GM21526 (cell line): ENCODE measurements around the gene PRR14.

Experiments used
- ATAC-seq: cut with Tn5 transposase; IDR thresholded peaks from one replicate; pipeline ENCODE4 v1.9.1; 2021; ENCODE audit warnings: moderate library complexity; ENCODE audit not compliant: unreplicated experiment, low FRiP score

Gene PRR14

DNA sequence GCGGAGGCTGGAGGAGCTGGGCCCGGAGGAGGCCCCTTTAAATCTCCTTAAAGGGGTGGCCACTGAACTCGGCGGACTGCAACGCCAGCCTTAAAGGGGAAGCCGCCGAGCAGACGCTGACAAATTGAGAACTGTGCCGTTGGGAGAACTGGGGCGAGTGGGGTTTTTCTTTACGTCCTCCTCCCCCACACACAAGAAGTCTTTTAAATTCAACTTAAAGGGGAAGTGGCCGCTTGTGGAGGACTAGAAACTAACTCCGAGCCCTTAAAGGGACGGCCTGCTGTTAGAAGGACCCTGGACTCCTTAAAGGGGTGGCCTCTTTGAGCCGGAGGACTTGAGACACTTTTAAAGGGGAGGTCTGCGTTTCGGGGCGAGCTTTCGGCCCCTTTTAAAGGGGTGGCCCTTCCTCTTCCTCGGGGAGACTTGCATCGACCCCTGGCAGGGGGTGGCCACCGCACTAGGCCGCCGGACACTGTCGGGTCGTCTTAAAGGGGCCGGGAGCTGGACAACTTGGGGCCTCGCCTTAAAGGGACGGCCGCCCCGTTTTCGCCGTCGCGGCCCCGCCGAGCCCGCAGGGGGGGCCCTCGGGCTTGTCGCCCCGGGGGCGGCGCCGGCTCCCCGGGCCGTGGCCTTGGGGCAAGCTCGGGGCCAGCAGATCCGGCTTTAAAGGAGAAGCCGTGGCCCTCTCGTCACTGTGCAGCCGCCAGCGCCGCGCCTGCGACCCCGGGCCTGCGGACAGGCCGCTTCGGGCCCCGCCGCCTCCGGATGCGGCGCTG lies 8.2 kb downstream of the PRR14 start:
- ATAC-seq, result peak; percentile 42

DNA sequence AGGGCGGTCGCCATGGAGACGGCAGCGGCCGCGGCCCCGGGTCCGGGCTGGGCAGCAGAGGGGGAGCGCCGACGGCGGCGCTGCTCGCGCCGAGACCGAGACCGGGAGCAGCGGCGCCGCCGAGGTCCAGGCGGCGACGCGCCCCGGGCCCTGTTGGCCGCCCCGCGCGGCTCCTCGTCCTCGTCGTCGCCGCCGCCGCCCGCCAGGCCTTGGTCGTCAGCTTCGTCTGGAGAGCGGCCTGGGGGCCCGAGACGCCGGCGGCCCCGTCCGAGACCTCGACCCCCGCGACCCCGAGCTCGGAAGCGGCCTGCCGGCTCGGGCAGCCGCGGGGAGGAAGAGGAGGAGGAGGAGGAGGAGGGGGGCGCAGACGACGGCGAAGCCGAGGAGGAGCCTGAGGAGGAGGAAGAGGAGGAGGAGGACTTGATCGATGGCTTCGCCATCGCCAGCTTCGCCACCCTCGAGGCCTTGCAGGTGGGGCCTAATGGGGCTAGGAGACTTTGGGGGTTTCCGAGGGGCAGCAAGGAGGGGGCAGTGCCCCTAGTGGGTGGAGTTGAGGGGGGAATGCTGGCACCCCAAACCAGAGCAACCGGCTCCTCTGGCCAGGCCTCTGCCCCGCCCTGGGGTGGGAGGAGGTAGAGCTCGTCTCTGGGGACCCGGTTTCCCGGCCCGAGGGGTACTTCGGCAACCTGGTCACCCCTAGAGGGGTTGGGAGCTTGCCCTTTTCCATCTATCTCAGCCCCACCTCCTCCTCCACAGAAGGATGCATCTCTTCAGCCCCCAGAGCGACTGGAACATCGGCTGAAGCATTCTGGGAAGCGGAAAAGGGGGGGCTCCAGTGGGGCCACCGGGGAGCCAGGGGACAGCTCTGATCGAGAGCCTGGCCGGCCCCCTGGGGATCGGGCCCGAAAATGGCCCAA lies 9.0 kb downstream of the PRR14 start:
- ATAC-seq, result no peak

DNA sequence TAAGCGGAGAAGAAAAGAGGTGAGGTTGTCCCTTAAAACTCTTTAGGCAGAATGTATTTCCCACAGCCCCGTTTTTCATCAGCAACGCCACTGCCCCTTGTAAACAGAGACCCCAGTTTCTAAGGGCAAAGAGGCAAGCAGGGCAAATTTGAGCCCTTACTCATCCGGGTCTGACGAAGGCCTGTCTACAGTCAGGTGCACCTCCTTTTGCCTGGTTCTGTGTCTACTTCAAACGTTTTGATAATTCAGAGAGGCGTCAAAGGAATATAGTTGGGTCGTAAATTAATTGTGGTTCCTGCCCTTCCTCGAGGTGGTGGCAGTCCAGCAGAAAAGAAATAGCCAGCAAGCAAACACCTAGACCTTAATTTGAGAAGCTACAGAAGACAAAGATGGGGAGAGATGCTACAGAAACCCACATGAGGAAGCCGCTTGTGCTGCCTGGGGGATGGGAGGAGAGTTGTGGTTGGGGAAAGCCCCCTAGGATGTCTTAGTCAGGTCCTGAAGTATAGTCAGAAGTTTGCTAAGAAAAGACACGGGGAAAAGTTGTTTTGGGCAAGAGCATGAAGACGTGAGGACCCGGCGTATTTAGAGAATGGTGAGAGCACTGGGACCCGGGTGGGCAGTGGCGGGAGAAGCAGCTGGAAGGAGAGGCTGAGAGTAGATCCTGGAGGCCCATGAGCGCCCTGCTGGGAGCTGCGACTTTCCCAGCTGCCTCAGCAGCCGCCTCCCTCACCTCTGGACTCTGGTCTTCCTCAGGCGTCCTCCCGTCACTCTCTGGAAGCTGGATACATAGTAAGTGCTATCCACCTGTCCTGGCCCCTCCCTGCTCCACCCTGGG lies 9.9 kb downstream of the PRR14 start:
- ATAC-seq, result no peak

DNA sequence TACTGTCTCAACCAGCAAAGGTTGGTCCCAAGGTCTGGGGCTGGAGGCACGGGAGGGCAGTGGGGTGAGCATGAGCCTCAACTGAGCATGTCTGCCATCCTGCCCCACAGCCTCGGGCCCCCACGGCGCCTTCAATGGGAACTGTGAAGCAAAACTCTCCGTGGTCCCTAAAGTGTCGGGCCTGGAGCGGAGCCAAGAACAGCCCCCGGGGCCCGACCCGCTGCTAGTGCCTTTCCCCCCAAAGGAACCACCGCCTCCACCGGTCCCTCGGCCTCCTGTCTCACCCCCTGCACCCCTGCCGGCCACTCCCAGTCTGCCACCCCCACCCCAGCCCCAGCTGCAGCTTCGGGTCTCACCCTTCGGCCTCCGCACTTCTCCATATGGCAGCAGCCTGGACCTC lies 11.7 kb downstream of the PRR14 start:
- no peak for ATAC-seq

DNA sequence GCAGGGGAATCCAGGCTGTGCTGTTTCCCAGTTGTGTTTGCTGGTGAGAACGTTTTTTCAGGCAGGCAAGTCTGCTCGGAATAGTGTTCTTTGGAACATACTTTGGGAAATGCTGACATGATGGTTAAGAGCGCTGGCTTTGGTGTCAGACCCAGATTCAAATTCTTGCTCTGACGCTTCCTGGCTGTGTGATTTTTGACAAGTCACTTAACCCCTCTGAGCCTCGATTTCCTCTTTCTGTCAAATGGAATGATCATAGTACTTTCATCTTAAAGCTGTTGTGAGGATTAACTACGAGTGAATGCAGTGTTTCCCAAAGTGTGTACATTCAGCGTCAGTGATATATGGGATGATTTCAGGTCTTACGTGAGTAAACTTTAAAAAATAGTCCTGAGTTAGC lies 12.3 kb downstream of the PRR14 start:
- ATAC-seq, result no peak

DNA sequence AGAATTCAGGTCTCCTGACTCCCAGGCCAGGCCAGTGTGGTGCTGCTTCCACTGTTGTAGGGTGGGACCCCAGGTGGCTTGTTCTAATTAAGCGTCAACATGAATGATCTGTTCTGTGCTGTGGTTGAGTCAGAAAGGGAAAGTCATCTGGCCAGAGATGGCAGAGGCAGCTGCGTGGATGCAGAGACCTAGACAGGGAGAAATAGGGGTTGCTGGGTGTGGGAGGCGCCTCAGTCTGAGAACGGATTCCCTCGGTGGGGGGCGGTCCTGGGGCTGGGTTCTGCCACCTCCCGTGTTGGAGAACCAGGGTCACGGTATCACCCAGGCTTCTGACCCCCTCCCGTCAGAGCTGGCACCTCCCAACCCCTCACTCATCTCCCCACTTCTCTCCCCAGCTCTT lies 13.1 kb downstream of the PRR14 start:
- ATAC-seq, result no peak

DNA sequence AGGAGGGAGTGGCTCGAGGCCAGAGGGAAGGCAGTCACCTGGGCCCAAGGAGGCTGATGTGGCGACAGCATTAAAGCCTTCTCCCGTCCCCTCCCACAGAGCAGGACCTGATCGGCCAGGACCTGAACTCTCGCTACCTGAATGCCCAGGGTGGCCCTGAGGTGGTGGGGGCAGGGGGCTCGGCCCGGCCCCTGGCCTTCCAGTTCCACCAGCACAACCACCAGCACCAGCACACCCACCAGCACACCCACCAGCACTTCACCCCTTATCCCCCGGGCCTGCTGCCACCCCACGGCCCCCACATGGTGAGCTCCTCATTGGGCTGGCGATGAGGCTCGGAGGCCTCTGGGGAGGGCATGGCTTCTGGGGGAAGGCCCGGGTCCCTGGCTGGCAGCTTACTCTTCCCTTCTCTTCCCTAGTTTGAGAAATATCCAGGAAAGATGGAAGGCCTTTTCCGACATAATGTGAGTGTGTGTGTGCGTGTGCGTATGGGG lies 13.9 kb downstream of the PRR14 start:
- no peak for ATAC-seq

DNA sequence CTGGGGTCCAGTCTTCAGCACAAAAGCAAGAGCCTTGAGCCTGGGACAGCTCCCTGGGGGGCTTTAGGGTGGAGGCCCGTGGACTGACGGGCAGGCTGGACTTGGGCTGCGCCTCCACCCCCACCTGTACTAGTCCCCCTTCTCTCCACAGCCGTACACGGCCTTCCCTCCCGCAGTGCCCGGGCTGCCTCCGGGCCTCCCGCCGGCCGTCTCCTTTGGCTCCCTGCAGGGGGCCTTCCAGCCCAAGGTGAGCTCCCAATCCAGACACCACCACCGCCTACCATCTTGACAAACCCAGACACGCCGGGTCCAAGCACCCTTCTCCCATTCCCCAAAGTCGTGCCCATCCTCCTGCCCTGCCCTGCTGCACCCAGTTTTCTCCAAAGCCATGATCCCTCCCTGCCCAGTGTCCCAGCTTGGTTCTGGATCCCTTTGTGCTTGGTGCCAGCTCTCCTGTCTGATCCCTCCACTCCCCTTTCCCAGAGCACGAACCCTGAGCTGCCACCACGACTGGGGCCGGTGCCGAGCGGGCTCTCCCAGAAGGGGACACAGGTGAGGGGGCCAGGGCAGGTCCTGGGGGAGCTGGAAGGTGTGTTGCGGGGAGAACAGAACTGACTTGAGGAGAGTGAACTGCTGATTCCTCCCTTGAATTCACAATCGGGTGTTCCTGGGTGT lies 14.5 kb downstream of the PRR14 start:
- no peak for ATAC-seq

DNA sequence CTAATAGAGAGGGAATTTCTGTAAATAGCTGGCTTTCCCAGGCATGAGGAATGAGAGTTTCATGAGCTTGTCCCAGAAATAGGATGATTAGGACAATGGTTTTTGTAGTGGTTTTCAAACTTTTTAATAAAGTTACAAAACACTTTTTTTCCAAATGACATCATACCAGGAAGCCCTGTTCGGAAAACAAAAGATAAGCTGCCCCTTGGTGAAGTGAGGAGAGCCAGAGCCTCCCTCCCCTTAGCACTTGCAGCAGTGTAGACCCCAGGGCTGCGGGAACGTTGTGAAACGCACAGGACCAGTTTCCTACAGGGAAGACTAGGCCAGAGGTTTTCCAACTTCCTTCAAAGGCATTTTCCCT lies 15.1 kb downstream of the PRR14 start:
- ATAC-seq, result no peak

DNA sequence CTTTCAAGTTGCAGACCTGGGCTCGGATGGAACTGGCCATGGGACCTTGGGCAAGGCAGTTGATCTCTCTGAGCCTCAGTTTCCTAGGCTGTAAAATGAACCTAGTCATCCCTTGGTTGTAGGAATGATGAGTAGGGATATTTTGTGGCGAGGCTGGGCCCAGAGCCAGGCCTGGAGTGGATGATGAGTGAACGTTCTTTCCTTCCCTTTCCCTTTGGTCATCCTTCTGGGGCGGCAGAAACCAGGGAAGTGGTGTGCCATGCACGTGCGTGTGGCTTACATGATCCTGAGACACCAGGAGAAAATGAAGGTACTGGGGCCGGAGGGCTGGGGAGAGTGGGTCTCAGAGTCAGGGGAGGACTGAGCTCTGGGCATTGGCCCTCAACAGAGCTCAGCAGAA lies 15.9 kb downstream of the PRR14 start:
- no peak for ATAC-seq

DNA sequence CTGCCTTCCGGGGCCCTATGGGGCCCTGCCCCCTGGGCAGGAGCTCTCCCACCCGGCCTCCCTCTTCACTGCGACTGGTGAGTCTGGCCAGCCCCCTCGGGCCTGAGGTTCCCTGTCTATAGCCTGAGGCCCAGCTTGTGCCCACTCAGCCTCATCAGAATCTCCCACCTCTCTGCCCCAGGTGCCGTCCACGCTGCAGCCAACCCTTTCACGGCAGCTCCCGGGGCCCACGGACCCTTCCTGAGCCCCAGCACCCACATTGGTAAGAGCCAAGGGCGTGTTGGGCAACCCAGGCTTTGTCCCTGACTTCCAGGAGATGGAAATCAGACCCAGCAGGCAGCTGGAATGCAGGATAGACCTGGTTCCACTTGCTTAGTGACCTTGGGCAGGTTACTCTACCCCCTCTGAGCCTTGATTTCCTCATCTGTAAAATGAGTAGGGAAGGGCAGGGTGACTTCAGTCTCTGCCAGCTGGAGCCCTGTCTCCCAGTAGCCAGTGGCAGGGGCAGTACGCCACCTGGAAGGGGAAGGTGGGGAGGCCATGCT lies 16.7 kb downstream of the PRR14 start:
- ATAC-seq, result no peak

DNA sequence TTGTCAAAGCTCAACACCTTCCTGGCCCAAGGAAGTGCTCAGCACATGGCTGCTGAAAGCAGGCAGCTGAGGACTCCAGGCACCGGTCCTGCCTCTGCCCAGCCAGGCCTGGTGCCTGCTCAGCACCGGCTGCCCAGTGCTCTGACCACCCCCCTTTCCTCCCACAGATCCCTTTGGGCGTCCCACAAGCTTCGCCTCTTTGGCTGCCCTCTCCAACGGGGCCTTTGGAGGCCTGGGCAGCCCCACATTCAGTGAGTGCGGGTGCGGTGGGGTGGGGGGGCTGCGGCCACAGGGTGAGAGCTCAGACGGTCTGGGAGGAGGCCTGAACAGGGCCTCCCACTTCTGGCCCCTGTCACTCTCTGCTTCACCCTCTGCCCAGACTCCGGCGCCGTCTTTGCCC lies 17.6 kb downstream of the PRR14 start:
- no peak for ATAC-seq

DNA sequence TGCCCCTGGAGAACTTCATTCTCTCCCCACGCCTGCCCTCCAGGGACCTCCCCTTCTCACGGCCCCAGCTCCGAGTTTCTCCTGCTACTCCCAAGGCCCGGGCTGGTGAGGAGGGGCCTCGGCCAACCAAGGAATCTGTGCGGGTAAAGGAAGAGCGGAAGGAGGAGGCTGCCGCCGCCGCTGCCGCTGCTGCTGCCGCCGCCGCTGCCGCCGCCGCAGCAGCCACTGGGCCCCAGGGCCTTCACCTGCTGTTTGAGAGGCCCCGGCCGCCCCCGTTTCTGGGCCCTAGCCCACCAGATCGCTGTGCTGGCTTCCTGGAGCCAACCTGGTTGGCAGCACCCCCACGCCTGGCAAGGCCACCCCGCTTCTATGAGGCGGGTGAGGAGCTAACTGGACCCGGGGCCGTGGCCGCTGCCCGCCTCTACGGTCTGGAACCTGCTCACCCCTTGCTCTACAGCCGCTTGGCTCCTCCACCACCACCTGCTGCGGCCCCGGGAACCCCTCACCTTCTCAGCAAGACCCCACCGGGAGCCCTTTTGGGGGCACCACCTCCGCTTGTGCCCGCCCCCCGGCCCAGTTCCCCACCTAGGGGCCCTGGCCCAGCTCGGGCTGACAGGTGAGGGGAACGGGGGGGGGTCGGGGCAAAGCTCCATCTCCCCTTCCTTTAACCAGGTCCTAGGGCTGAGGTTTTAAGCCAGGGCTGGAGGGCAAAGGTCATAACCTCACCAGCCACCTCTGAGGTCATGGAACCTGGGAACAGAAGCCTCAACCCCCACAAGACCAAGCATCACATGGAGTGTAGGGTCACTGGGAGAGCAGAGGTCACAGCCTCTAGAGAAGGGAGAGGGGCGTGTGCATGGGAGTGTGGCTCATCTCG lies 18.5 kb downstream of the PRR14 start:
- ATAC-seq, result no peak

DNA sequence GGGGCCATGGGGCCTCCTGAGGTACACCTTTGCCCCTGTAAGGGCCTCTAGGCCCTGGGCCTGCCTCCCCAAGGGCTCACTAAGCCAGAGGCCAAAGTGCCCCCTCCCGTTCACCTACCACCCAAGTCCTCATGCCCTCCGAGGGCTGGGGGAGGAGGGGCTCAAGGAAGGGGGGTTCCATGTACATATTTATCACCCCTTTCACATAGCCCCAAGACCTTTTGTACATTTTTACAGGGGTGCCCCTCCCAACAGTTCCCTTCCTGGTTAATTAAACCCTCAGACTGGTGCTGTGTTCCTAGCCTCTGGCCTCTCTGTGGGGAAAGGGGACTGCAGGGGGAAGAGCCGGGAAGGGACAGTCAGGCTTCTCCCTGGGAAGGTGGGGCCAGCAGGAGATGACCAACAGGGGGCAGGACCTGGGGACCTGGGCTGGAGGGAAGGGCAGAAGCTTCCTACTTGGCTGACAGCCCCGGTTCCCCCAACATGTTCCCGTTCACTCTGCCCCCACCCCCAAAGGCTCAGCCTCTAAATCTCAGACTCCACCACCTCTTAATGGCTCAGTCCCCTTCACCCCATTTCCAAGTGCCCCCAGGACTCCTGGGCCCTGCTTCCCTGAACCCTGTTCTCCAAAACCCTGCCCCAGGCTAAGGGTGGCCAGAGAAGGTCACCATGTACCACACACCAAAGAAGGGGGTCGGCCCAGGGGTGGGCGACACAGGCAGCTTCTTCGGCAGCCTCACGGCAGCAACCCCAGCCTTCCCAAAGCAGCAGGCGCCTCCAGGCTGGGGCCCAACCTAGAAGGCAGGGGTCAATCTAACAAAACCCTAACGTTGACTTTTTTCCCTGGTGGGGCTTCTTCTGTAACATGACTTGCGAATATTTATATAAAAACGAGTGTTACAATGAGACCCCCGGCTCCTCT lies 19.4 kb downstream of the PRR14 start:
- no peak for ATAC-seq

DNA sequence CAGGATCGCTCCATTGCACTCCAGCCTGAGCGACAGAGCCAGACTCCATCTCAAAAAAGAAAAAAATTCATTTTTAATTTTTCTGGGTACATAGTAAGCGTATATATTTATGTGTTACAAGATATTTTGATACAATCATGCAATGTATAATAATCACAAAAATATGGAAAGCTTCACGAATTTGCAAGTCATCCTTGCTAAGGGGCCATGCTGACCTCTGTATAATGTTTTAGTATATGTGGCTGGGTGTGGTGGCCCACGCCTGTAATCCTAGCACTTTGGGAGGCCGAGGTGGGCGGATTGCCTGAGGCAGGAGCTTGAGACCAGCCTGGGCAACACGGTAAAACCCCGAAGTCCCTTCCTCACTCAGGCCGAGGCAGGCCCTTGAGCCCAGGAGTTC lies 24.4 kb downstream of the PRR14 start:
- ATAC-seq, result no peak

DNA sequence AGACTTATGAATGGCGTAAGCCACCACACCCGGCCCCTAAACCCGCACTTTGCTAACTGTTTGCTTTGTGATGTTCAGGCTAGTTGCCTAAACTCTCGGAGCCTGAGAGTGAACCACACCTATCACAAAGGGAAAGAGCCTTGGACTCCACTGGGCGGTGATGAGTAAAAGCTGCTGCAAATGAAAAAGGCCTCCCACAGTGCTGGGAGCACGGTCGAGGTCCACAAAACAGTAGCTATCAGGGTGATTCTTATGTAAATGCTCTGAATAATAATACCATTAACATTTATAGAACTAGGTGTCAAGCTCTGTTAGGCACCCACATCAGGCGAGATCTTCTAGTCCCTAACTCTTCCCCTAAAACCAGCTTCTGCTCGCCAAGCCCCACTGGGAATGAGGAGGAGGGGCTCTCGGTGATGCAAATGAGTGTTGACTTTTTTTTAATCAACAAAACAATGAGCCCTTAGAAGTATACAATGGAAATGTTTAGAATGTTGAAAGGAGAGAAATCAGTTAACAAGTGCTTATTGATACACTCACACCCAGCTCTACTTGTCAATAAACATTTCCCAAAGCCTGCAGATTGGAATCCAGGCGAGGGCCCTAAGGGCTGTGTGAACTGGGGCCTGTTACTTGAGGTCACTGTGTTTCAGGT lies 27.3 kb downstream of the PRR14 start:
- no peak for ATAC-seq

DNA sequence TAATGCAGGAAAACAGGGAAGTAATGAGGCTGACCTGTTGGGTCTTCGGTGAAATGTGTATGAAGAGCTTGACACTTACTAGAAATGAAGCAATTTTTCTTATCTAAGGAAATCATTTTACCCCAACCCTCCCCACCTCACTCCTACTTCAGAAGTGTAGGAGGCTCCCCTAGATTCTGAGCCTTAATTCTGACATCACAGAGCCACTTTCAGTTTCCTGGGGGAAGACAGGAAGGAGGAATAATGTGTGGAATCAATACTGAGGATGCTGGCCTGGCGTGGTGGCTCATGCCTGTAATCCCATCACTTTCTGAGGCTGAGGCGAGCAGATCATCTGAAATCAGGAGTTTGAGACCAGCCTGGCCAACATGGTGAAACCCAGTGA lies 27.8 kb downstream of the PRR14 start:
- no peak for ATAC-seq

DNA sequence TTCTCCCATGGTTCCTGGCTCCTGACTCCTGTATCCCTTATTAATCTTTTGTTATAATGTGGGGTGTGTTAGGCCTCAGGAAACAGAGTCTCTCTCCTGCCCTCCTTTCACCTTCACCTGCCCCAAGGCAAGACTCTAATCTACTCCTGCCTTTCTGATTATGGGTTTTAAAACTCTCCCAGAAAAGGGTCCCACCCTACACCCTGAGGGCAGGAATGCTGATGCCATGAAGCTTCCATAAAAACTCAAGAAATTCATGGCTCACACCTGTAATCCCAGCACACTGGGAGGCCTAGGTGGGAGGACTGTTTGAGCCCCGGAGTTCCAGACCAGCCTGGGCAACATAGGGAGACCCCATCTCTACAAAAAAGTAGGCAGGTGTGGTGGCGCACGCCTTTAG lies 29.6 kb downstream of the PRR14 start:
- ATAC-seq, result no peak
